ENCODE measurements around the gene ELFN1.

The ELFN1 gene

DNA sequence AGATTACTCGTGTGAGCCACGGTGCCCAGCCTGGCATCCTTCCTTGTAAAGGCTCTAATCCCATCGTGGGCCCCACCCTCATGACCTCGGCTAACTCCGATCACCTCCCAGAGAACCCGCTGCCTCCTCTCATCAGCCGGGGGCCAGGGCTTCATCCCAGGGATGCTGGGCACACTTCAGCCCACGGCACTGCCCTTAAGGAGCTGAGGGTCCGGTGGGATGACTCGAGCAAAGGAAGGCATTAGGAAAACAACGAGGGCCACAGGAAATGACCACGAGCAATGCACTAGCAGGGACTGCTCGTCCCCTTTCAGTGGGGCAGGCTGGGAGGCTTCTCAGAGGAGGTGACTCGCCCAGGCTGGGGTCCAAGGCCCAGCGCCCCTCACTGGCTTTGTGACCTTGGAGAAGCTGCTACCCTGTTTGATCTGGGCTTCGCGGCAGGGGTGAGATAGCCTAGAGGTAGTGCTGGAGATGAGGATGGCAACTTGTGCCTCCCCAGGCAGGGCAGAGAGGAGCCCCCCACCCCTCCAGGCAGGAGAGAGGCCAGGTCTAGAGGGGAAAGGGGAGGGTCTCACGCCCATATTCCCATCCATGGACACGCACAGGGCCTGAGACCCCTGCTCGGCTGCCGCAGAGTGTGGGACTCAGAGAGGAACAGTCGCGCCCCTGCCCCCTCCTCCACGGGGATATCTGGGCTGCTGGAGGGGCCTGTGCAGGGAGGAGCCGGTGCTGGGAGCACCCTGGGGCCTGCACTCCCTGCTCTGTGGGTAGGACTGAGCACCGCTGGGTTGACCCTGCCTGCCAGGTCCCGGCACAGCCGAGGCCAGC lies 26.8 kb downstream of the ELFN1 start:
- no peak for DNase-seq

- DNase-seq, result no peak
These were observed 27.5 kb downstream of the ELFN1 start for GRCh38 chr7:1697499-1698125.

GRCh38 chr7:1698201-1698600 lies 28.1 kb downstream of the ELFN1 start:
- DNase-seq, result no peak

GRCh38 chr7:1698951-1699350 lies 28.9 kb downstream of the ELFN1 start:
- DNase-seq, result no peak

GRCh38 chr7:1700086-1700485 lies 30.0 kb downstream of the ELFN1 start:
- DNase-seq, result no peak

DNA sequence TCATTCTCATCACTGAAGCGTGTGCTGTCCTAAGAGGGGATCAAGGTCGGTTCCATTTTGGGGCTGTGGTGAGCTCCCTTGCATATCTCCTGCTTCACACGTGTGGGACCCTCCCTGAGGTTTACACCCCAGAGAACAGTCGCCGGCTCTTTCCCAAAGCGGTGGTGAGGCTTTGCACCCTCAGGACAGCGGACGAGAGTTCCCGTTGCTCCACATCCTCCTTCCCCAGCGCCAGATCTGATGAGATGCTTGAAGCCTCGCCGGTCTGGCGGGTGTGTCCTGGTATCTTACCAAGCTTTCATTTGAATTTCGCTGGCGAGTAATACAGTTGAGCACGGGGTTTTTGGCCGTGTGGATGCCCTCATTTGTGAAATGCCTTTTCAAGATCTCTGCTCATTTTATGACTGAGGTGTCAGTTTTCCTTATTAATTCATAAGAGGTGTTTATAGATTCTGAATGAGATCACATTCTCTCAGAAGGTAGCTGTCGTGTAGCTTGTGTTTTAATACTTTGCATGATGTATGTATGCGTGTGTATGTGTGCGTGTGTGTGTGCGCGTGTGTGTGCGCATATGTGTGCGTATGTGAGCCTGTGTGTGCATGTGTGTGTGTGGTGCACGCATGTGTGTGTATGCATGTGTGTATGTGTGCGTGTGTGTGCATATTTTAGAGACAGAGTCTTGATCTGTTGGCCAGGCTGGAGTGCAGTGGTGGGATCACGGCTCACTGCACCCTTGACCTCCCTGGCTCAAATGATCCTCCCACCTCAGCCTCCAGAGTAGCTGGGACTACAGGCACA lies 30.7 kb downstream of the ELFN1 start:
- DNase-seq, result no peak

- DNase-seq, result no peak
These were observed 32.6 kb downstream of the ELFN1 start for GRCh38 chr7:1702652-1703051.

DNA sequence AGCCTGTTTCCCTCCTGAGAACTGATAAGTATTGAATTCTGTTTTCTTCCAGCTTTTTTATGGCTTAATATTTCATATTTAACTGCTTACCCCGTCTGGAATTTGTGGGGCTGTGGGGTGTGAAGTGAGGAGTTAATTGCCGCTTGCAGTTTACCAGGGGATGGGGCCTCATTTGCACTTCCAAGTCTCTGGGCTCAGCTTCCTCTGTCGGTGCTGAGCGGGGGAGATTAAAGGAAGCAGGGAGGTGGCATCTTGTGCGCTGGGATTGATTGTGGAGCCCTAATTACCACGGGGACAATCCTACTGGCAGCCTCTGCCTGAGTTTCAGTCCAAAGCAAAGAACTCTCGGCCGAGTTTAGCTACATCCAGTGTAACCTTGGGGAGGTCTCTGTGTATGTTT lies 33.4 kb downstream of the ELFN1 start:
- DNase-seq, result no peak

- no peak for DNase-seq
These were observed 34.1 kb downstream of the ELFN1 start for GRCh38 chr7:1703871-1704810.

DNA sequence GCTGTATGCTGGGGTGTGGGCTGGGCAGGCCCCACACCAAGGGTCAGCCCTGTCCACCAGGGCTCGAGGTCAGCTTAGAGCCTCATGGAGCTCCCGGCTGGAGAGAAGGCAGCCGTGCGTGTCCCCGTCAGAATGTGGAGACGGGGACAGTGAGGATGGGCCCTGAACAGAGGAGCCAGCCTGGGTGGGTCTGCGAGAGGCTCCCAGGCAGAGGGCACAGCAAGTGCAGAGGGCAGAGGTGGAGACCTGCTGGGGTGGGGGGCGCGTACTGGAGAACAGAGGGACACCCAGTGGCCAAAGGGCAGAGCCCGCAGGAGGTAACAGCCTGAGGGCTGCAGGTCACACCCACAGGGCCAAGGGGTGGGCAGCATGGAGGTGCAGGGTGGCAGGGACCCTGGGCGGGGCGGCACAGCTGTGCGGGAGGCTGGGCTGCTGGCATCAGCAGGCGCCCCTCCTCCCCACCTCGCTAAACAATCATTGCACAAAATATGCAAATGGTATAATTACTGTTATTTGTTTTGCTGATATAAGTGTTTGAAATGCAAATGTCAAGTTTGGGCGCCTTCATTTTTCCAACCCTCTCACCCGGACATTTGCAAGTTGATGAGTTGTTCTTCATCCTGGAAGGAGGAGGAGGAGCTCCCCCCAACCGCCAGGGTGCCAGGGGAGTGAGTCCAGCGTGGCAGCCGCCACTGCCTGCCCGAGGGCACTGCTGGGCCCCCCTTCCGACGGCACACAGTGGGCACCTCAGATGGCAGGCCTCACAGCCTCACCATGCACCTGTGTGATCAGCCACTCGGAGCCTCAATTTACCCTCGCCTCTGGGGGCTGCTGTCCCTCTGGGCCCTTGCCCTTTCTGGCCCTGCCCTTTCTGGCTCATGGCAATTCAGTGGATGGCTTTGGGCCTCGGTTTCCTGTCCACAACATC lies 35.0 kb downstream of the ELFN1 start:
- DNase-seq, result no peak

DNA sequence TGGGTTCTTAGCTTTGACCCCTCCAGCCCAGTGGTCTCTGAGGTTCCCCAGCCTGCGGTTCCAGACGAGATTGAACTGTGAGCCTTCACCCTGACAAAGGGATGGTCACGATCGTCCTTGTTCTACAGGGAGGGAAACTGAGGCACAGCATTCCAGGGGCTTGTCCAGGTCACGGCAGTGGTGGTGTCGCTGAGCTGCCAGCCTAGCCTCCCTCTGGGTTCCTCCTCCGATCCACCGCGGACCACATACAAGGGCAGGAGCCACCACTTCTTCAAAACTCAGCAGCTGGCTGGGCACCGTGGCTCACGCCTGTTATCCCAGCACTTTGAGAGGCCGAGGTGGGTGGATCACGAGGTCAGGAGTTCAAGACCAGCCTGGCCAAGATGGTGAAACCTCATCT lies 35.8 kb downstream of the ELFN1 start:
- no peak for DNase-seq

DNA sequence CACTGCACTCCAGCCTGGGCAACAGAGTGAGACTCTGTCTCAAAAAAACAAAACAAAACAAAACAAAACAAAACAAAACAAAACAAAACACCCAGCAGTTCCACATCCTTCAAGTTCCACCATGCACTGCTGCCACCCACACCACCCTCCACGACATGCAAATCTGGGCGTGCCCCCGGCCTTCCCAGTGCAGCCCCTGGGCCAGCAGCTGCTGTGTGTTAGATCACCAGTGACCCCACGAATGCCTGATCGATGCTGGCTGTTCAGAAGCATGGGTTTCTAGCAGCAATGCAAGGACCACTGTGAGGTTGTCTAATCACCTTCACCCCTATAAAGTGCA lies 36.3 kb downstream of the ELFN1 start:
- no peak for DNase-seq

DNA sequence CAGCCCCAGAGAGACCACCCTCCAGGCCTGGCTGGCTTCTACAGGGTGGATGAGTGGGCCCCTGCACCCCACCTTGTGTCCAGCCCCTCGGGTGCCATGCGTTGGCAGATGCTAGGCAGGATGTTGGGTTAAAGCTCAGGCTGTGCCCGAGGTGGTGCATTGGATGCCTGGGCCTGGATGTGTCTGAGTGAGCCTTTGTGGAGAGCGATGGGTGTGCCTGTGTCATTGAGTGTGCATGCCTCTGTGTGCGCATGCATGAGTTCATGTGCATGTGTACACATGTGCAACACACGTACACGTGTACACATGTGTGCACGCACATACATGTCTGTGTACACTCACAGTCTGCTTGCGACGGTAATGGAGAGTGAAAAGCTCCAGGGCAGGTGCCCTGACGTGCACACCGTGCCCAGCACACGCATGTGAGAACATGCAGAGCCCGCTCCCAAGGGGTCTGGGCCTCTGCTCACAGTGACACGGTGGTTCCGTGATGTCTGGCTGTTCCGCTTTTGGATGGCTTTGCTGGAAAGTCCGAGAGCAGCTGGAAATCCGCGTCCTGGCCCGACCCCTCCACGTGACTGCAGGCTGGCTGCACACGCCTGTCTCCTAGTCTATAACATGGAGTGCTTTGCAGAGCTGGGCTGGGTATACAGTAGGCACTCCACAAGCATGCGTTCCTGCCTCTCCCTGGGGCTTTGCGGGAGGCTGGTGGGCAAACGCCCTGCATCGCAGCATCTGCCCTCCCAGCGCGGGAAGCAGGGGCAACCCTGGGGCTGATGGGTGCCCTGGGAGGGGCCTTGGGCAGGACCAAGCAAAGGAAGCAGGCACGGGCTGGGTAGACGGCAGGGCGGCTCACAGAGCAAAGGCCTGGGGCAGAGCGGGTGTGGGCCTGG lies 36.9 kb downstream of the ELFN1 start:
- no peak for DNase-seq

- no peak for DNase-seq
These were observed 37.9 kb downstream of the ELFN1 start for GRCh38 chr7:1707756-1708595.

- no peak for DNase-seq
These were observed 38.6 kb downstream of the ELFN1 start for GRCh38 chr7:1708596-1709251.

- no peak for DNase-seq
These were observed 39.2 kb downstream of the ELFN1 start for GRCh38 chr7:1709281-1709680.

DNA sequence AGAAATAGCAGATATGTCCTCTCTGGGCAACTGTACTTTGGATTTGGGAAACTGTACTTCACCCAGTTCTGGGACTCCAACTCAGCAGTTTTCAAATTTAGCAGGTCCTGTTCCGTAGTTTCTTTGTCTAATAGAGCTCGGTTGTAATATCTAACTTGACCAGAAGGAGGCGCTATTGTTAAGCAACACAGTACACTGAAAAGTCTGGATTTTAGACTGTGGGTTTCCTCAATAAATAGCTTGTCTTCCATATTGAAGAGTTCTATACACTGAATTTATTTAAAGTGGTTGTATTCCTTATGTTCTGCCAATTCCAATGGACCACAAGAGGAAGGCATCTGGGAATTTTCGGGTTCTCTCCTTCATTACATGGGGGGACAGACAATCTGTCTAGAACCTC lies 39.8 kb downstream of the ELFN1 start:
- DNase-seq, result no peak

DNA sequence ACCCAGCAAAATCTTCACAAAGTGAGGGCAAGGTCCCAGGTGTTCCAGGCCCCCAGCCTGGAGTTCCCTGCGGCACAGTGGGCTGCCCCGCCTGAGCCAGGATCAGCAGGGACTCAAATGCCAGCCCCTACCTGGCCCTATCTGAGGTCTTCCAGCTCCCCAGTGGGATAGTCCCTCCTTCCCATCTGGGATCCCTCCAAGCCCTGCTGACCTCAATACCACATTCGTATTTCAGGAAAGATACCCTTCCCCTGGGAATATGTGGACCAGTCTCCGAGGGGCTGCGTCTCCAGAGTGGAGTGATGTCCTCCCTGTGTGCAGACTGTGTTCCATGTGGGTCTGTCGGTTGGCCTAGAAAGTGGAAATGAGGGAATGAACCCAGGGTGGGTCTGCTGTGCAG lies 40.9 kb downstream of the ELFN1 start:
- no peak for DNase-seq

DNA sequence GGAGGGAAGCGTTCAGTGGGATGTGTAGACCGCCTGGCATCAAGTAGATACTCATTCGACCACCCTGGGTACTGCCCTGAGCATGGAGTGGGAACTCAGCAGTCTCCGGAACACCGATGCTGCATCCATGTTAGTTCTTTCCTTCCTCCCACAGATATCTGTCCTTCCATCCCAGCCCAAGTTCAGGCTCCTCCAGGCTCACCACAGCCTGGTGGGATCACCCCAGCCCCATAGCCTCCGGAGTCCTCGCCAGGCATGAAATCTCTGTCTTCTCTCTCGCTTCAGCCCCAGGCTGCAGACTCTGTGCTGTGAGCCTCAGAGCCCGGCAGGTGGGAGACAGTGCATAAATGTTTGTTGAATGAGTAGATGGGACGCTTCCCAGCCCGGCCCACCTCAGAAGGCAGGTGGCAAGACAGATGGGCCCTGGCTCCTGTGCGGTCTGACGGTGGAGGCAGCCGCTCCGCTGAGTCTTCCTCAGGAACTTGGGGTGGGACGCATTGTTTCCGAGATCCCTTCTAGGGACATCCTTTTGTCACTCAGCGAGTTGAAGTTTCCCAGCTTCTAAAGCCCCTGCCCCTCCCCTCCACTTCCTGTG lies 42.9 kb downstream of the ELFN1 start:
- no peak for DNase-seq

All from central memory CD4-positive, alpha-beta T cell (primary cell).